HG02884 (cell line): ENCODE data around the gene CPT2.
A peak's percentile ranks its signal among the peaks of the same experiment; 100 is the strongest.

Experiments used
- ATAC-seq: cut with Tn5 transposase; IDR thresholded peaks from one replicate; pipeline ENCODE4 v1.9.1; 2021; ENCODE audit warnings: mild to moderate bottlenecking, moderate library complexity; ENCODE audit not compliant: unreplicated experiment

Gene CPT2

DNA sequence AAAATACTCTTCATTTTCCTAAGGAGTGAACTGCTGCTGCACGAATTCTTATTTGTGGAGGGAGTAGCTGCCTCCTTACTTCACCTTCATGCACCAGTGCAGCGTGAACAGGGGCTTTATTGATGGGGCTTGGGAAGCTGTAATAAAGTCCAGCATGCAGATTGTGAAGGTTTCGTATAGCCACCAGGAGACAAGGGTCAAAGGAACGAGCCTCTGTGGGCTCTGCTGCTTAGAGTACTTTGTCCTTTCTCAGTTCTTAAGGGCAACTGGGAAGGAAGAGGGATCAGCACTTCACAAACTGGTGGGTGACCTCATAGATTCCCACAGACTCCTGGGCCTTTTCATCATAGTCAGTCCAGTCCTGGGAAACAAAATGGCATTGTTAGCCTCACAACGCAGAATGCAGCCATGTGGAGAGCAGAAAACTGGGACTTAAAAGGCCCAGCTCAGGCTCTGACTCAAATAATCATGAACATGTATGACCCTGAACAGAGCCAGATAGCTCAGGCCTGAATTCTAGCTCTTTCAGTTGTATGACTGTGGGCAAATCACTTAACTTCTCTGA, 17.8 kb downstream of the CPT2 start:
- no peak for ATAC-seq

DNA sequence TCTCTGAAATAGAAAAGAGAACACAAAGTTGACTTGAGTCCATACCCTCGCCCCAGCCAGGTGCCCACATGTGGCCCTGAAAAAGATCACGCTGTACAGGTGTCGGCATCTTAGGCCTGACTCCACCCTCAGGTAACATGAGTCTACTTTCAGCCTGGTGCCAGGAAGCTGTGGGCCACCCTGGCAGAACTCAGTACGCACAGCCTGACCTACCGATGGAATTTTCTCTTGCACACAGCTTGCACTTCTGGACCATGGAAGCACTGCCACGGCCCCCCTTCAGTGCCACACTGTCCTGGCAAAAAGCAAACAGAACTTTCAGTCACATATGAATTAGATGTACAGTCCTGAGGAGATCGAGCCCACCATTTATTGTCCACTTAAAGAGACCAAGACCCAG, 21.6 kb downstream of the CPT2 start:
- ATAC-seq, result no peak

DNA sequence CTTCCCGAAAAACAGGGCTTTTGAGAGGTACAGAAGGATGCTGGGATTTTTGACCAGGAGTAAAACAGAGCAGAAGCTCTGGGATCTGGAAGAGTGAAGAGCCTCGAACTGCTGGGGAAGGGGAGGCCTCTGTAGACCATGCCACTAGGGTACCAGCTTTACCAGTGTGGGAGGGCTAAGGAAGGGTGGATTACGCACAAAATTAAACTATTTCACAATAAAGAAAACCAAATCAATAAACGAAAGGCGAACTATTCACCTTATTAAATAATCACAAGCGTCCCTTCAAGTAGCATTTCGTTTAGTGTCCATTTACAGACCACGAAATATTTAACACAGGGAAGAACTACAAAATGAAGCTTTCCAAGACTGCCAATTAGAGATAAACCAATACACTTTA, 23.1 kb downstream of the CPT2 start:
- ATAC-seq, result no peak

DNA sequence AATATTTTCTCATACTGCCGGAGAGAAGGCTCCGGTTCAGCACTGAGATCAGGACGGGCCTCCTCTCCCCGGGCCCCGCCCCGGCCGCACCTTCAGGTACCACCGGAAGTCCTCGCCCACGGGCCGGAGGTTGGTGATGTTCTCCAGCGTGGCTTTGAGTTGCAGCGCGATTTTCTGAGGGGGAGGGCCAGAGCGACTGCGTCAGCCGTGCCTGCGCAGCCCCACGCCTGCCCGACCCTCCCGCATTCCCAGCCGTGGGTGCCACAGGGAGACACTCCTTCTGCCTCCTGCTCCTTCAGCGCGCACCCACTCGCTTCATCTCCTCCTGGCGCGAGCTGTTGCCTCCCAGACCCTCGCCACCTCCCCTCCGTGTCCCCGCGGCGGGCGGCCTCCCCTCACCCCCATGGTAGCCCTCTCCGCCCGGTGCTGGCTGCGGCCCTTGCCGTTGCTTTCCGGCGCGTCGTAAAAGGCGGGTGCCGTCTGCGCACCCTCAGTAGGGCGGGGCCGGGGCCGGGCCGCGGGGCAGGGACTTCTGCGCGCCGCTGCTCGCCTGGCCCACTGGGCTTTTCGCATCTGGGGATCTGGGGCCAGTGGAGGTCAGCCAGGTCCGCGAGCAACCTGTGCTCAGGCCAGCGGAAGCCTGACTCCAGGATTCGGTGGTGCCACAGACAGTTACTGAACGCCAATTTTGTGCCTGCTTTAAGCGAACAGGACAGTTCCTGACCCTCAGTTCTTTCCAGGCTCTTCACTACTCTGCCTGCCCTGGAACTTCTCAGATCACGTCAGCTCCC, 23.7 kb downstream of the CPT2 start, which contains the start of gene CZIB:
CZIB (minus strand) TSS at position 464 of the 791 bp plus-strand sequence; CDS start at position 405, 59 bp downstream.
- peak; percentile 91 for ATAC-seq

DNA sequence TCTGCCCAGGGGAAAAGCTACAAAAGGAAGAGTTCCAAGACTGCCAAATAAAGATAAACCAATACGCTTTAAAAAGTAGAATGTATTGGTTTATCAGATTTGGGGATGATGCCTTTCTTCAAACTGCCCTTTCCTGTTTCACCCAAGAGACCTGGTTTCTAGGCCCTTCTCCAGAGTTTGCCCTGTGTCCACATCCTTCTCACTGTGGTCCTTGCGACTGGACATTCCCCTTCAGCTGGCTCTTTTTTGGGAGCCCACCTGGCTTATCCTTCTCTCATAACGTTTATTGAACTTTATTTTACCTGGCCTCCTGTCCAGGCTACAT, 24.3 kb downstream of the CPT2 start:
- no peak for ATAC-seq

DNA sequence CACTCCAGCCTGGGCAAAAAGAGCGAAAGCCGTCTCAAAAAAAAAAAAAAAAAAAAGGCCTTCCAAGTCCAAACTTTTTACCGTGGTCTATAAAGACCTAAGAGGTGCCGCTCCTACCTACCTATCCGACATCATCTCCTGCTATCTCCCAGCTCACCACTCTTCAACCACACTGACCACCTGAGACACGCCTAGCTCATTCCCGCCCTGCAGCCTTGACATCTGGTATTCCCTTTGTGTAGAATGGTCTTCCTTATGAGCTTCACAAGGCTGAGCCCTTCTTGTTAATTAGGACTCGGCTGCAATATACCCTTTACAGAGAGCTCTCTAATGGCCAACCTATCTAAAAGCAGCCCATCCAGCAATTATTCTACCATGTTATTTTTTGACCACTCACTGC, 41.0 kb downstream of the CPT2 start:
- no peak for ATAC-seq

DNA sequence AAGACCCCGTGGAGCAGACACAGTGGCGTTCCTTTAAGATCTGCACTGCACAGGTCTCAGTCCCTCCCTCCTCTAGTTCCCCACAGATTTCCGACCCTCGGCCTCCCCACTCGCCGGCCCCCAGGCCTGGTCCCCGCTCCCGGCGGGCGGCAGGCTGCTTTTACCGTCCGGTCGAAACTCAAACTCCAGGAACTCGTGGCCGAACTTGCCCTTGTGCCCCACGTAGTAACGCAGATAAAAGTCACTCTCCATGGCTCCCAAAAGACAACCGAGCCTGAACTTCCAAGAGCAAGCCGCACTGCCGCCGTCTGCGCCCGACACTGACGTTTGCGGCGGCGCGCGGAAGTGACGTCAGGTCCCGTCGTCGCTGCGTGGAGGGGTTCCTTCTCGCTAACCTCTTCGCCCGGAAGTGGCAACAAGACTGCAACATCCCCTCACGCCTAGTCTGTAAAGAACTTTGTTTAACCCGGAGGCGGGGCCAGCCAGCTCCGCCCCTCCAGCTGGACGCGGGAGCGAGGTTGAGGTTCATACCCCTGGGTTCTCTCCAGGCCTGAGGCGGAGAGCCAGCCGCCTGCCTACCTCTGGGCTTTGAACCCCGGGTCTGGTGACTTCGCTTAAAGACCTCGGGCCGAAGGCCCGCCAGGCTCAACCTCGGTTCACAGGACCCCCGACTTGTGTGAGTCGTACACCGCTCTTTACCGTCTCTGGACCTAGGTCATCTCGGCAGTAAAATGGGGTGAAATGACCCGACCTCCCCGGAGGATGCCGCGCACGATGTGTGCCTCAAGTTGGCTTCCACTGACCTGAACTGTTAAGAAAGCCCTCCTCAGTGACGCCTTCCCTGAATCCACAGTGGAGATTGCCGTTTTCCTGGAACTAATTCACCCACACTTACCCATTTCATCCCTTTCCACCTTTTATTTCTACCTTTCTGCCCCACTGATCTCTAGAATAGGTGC, 41.9 kb downstream of the CPT2 start, which contains the start of gene MAGOH:
MAGOH (minus strand) TSS at position 322 of the 959 bp plus-strand sequence; CDS start at position 252, 70 bp downstream.
- peak; percentile 99 for ATAC-seq

DNA sequence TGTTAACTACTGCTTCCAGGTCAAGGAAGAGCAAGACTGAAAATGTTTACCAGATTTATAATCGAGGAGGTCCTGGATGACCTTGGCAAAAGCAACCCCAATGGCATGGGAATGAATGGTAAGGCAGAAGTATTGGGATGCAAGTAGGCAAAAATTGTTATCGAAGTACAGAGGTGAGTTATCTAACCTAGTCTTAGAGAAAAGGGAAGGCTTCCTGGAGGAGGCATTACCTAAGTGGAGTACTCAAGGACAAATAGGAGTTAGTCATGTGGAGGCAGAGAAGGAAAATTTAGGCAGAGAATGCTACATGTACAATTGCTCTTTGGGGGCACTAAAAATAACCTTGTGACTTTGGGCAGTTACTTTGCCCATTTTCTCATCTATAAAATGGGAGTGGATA, 45.2 kb downstream of the CPT2 start:
- ATAC-seq, result no peak

DNA sequence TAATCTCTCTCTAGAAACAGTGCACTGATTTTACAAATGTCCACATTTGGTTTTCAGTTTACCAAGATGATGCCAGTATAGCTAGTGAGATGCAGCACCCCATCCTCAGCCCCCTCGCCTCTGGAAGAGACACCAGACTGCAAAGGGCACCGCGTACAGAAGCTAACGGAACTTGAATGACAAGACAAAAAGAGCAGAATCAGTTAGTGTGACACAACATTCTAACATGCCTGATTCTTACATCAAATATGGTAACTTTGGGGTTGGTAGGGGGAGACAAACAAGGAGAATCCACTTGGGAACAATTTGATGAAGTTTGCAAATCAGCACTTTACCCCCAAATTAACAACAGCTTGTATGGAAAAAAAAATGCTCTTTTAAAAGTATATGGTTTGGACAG, 45.8 kb downstream of the CPT2 start:
- no peak for ATAC-seq

DNA sequence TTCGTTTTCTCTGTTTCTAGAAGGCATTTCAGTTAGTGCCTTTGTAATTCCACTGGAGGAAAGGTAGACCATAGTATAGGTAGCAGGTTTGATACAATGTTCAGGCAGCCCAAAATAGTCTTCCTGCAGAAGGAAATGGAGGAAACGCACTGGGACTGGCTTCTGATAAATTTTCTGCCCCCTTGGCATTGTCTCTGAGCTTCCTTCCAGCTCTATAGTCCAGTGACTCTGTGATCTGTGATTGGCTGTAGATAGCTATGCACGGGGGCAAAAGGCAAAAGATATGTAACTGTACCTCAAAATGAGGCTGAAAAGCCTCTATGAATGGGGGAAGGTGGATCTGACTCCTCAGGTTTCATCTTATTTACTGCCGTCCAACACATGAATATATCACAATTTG, 47.5 kb downstream of the CPT2 start:
- ATAC-seq, result no peak

DNA sequence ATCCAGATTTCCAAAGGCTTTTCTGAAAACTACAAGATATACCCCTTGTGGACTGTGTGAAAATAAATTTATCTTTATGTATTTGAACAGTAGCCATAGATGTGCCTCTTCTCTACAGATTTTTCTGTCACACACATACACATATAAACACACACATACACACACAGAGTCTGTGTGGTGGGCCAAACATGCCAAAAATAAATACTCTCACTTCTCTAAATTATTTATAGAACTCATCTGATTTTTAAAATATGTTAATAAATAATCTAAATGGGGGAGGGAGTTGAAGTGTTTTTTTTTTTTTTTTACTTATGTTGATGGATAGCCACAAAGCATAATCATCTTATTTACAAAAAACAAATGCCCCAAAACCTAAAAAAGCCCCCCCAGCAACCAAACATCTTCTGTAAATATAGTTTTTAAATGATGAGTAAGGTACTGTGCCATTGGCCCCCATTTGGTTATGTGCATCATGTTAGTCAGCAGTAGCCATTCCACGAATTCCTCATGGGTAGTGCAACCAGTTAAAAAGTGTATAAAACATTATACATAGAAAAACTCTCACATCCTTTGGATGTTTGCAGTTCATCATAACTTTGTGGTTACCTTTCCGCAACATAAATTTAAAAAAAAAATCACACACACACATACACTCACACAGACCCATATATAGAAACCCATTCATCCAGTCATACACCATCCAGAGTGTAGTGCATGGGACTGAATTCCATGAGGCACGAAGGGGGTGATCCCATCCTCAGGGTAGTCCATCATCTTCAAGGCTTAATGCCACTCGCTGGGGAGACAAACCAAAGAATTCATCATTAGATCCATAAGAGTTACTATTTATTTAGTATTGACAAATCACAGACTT, 49.9 kb downstream of the CPT2 start:
- ATAC-seq, result no peak

DNA sequence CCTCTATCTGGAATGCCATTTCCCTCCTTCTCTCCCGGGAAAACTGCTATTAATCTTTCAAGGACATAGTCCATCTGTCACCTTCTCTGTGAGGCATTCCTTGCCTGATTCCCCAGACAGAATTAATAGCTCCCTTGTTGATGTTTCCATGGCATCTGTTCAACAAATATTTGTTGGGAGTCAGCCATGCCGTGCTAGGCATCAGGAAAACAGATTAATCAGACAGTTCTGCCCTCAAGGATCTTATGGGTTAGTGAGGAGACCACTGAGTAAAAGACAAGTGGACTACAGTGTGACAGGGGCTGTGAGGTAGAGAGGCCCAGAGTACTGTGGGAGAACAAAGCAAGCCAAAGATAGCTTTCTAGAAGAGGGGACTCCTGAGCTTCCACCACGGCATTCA, 53.1 kb downstream of the CPT2 start:
- ATAC-seq, result no peak

DNA sequence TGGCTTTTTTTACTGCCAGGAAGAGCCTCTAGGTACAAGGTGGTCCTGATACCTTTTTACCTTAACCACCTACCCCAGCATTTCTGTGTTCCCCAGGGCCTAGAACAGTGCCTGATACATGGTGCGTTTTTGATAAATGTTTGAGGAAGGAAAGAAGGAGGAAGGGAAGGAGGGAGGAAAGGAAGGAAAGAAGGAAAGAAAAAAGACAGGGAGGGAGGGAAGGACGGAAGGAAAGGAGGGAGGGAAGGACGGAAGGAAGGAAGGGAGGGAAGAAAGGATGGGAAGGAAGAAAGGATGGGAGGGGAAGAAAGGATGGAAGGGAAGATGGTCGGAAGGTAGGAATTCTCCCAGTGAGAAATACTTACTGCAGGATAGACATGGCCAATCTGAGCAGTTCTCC, 53.7 kb downstream of the CPT2 start:
- ATAC-seq, result no peak

DNA sequence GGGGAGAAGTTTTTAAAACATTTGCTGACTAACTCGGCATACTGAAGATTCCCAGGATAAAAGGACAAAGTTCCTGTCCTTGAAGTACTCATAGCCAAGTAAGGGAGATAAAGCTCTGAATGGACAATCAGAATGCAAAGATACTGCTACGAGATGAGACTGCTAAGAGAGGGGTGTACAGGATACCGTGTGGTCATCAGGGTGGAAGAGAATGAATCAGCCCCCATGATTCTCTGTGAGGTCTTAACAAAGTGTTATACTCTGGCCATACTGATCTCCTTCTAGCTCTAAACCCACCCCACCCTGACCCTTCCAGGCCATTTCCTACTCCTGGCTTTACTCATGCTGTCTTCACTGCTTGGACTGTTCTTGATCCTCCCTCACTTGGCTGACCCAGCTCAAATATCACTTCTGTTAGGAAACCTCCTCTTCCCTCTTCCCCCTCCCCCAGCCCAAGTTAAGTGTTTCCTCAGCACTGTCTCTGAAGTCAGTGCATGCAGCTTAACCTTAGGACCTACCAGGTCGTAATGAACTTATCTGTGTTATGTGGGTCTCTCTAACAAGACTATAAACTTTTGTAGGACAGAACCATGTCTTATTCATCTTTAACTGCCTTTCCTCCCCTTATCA, 57.5 kb downstream of the CPT2 start:
- ATAC-seq, result no peak

DNA sequence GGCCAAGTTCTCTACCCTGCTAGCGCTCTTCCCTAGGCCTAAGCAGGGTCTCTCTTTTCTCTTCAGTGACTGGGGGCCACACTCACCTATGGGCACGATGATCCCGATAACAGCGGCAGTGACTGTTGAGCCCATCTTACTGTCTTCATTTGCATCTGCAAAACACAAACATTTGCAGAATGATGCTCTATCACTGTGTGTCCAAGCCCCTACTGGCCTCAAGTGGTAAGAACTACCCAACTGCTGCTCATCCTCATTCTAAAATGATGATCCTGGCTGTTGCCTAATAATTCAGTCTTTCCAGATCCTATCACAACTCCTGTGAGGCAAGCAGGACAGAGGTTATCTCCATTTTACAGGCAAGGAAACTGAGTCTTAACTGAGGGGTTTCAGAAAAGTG, 58.4 kb downstream of the CPT2 start:
- ATAC-seq, result no peak

DNA sequence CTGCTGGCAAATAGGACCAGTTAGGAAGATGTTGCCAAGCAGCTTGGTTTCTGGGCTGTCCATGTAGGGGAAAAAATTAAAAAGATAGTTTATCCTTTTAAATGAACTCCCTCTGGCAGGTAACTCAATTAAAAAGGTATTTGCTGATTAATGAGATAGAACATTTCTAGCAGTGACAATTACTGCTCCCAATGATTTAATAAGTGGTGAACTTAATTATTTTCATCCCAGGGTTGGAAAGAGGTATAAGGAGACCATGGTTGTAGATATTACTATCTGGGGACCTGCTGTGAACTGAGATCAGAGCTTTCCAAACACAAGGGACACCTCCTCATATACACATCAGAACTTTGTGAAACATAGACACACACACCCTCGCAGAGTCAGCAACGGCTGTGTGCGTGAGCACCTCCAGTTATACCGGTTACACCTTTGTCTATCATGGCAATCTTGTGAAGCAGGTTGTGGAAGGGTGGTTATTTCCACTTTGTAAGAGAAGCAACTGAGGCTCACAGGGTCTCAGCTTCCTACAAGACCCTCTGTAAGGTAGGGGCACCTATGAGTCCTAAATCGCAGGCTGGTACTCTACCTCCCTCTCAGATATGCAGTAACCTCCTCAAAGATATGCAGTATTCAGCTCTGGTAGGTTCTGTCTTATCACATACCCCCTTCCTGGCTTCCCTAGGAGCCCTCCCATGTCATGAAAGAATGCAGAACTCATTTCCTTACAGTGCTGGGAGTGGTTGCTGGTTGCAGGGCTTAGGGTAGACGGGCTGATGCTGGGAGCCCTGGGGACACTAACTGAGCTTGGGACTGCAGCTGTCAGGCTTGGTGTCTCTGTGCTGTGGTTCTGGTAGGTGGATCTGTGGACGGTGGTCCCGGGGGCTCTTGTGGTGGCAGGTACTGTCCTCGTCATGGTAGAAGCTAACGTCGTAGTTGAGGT, 60.2 kb downstream of the CPT2 start:
- ATAC-seq, result no peak

DNA sequence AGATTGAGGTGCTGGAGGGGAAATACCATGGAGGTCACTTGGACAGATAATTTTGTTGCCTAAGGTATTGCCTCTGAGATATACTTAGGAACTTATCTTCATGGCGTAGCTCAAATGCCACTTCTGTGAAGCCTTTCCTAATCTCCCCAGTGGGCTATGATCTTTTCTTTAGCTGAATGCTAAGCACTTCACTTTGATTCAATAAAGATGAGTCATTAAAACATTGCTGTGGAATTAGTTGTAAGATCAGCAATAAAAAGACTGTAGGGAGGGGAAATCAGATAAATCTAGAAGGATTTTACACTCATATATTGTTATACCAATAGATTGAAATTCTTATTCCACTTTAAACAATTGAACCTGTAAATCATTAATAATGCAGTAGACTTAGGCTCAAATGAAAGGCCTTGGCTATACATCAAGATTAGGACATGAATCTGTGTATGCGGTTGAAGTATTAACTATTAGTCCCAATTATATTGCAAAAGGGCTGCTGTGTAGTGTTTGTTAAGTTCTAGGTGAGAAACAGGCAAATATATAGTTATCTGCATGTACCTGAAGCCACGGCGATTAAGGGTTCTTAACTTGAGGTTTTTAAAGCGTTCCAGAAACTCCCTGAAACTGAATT, 60.9 kb downstream of the CPT2 start:
- no peak for ATAC-seq

DNA sequence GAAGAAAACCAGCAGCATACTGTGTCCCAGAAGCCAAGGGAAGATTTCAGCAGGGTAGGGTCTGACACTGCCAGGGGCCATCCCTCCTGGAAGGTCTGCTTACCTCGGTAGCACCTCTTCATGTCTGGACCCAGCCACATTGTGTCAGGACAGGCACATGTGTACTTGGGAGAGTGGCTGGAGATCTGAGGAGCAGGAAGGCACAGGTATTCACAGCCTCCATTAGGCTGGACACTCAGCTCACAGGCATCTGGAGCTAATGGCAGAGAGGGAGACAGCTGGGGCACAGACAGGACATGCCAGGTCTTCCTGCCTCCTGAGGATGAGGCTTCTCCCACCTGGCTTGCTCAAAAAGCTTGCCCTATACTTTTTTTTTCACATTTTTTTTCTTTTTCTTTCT, 61.6 kb downstream of the CPT2 start:
- ATAC-seq, result no peak

DNA sequence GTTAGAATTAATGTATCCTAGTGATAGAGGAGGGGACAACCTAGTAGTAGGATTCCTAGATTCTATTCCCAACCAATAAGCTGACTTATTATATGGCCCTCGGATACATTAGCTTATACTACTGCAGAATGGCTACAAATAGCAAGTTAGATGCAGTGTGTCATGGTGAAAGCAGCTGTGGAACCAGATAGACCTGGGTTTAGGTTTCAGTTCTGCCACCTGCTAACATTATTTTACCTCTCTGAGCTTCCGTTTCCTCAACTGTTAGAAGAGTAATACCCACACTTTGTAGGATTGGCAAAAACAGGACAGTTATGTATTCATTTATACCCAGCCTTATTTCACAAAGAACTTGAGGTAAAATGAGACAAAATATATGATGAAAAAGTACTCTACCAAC, 63.3 kb downstream of the CPT2 start:
- peak; percentile 90 for ATAC-seq
